GM12878 (cell line): ENCODE data around the gene ICA1L. TPM values are rescaled to one million over a fixed set of nuclear protein-coding genes. Genes with fewer than 3 reads are reported as not detected.

Source experiments
- ATAC-seq: fragments of 200-7000 bp; cut with Tn5 transposase; 3 replicates; pipeline ENCODE4 v1.9.1; 2020; ENCODE audit warnings: mild to moderate bottlenecking, moderate library complexity
- BruUV-seq: library from RNA; stranded (reverse); fragments of 400-500 nt; replicated peaks from 2 replicates; lab custom pipeline; 2021; lab: Mats Ljungman, UMichigan
- CTCF ChIA-PET: fragments of 300-600 bp; sonication (Branson Sonifier 250); formaldehyde crosslinking; extraction: SDS; loops from one replicate; lab custom pipeline; 2021; ENCODE audit warnings: inconsistent platforms; lab: Yijun Ruan, JAX
- POLR2A ChIA-PET: fragments of 350-600 bp; formaldehyde crosslinking; extraction: SDS; loops from one replicate; lab custom pipeline; 2021; ENCODE audit warnings: inconsistent platforms; lab: Charles Lee
- RAD21 ChIA-PET: fragments of 300-600 bp; sonication (Branson Sonifier 250); formaldehyde crosslinking; loops from one replicate; lab custom pipeline; 2023; ENCODE audit warnings: antibody characterized with exemption; ENCODE audit not compliant: unreplicated experiment; lab: Charles Lee
- SMC1A ChIA-PET: fragments of 300-600 bp; sonication (Branson Sonifier 250); formaldehyde crosslinking; loops from one replicate; lab custom pipeline; 2023; ENCODE audit not compliant: unreplicated experiment, uncharacterized antibody; lab: Charles Lee
- DNase-seq: peaks from one replicate; pipeline ENCODE4 v3.0.0-alpha.2; 2011; ENCODE audit warnings: low read depth, low spot score
- FAIRE-seq: peaks from 3 replicates; lab custom pipeline; 2011; peaks lifted over from hg19 to GRCh38; lab: Jason Lieb, UNC
- H2AFZ ChIP-seq: 2 replicates; pipeline ENCODE4 v1.6.0; 2011; ENCODE audit warnings: low read depth, low read length, control low read depth; ENCODE audit not compliant: control insufficient read depth
- H3K27ac ChIP-seq: 2 replicates; pipeline ENCODE4 v1.5.1; 2011; ENCODE audit warnings: control low read depth; ENCODE audit not compliant: control insufficient read depth, insufficient read depth
- H3K27me3 ChIP-seq, 2 experiments: replicated peaks in 1 of 2; 2 replicates each; pipeline versions ENCODE4 v1.6.0 to v1.6.1; 2011; ENCODE audit warnings: low read length in 1 of 2; ENCODE audit not compliant: control insufficient read depth in 2 of 2, insufficient read depth in 2 of 2
- H3K36me3 ChIP-seq, 2 experiments: 2 replicates each; pipeline ENCODE4 v1.5.1; 2011; ENCODE audit warnings: low read length in 1 of 2; ENCODE audit not compliant: control insufficient read depth in 2 of 2, insufficient read depth in 2 of 2
- H3K4me1 ChIP-seq: 2 replicates; pipeline ENCODE4 v1.6.1; 2011; ENCODE audit warnings: mild to moderate bottlenecking, low read length, moderate library complexity, mixed read lengths; ENCODE audit not compliant: control insufficient read depth, insufficient read depth
- H3K4me2 ChIP-seq: 2 replicates; pipeline ENCODE4 v1.6.0; 2011; ENCODE audit warnings: control low read depth; ENCODE audit not compliant: control insufficient read depth, insufficient read depth
- H3K4me3 ChIP-seq: fragments of 200-600 bp; sonication (generic); 2 replicates; pipeline ENCODE4 v1.5.1; 2016
- H3K79me2 ChIP-seq: 2 replicates; pipeline ENCODE4 v1.6.0; 2011; ENCODE audit warnings: low read length; ENCODE audit not compliant: control insufficient read depth, insufficient read depth
- H3K9ac ChIP-seq: 2 replicates; pipeline ENCODE4 v1.8.0; 2011; ENCODE audit warnings: low read length, control low read depth, mixed read lengths; ENCODE audit not compliant: control insufficient read depth, insufficient read depth
- H3K9me3 ChIP-seq: replicated peaks from 3 replicates; pipeline ENCODE4 v1.5.1; 2011; ENCODE audit warnings: mild to moderate bottlenecking, low read length; ENCODE audit not compliant: control insufficient read depth, insufficient read depth
- H4K20me1 ChIP-seq: 2 replicates; pipeline ENCODE4 v1.6.0; 2011; ENCODE audit not compliant: control insufficient read depth, insufficient read depth
- CHD1 ChIP-seq: IDR thresholded peaks from 2 replicates; pipeline ENCODE4 v1.6.1; 2012; ENCODE audit warnings: low read depth, low read length, improper control_type of control experiment
- EED ChIP-seq: sonication (generic); IDR thresholded peaks from 2 replicates; pipeline ENCODE4 v1.6.1; 2016; ENCODE audit warnings: antibody characterized with exemption, low read depth
- FOXK2 ChIP-seq: fragments of 450-650 bp; IDR thresholded peaks from 2 replicates; pipeline ENCODE4 v1.6.1; 2017; ENCODE audit warnings: mild to moderate bottlenecking, moderate library complexity
- POLR2AphosphoS5 ChIP-seq: IDR thresholded peaks from 2 replicates; pipeline ENCODE4 v1.6.1; 2011; ENCODE audit warnings: mild to moderate bottlenecking, low read length, inconsistent platforms
- RB1 ChIP-seq: fragments of 450-650 bp; formaldehyde crosslinking; IDR thresholded peaks from 2 replicates; pipeline ENCODE4 v1.6.1; 2017; ENCODE audit warnings: mild to moderate bottlenecking, borderline replicate concordance
- SMARCA5 ChIP-seq: fragments of 450-650 bp; IDR thresholded peaks from 2 replicates; pipeline ENCODE4 v1.6.1; 2017; ENCODE audit warnings: mild to moderate bottlenecking
- TARDBP ChIP-seq: IDR thresholded peaks from 2 replicates; pipeline ENCODE4 v1.6.1; 2016; ENCODE audit warnings: borderline replicate concordance
- in situ Hi-C: fragments of 300-500 bp; cut with MboI; formaldehyde crosslinking; loops from 9 replicates; pipeline ENCODE4 v1.14.3; 2018; ENCODE audit warnings: mixed read lengths
- intact Hi-C: fragments of 100-400 bp; cut with micrococcal nuclease; formaldehyde crosslinking; loops from one replicate; pipeline ENCODE4 v1.14.2; 2022; ENCODE audit not compliant: unreplicated experiment
- polyA plus RNA-seq, 11 experiments: library from polyadenylated mRNA; depleted of rRNA in 4 of 11; unstranded in 6 of 11; stranded (reverse) in 5 of 11; fragments of >200 nt; fragmentation: Nextera tagmentation in 4 of 11; fragmentation: Illumina TruSeq in 1 of 11; extraction: Ambion mirVana in 4 of 11; extraction: Trizol in 1 of 11; gene quantifications; 1 replicate in 1 of 11; 2 replicates in 10 of 11; pipeline versions ENCODE4 v1.2.1 to v1.2.3, GENCODE V29; 2011 to 2016; ENCODE audit warnings: inconsistent platforms in 2 of 11, missing spikeins in 2 of 11, low read depth in 1 of 11
- total RNA-seq, 4 experiments: library from RNA; depleted of rRNA in 3 of 4; stranded (reverse); fragments of >200 nt in 3 of 4; fragmentation: Illumina TruSeq in 1 of 4; extraction: Trizol in 1 of 4; gene quantifications; 2 replicates each; pipeline versions ENCODE4 v1.2.1 to v1.2.3, GENCODE V29; 2013 to 2021
- TF ChIP-seq, protein P1 (sequence below): fragments of 450-650 bp; formaldehyde crosslinking; IDR thresholded peaks from 2 replicates; pipeline ENCODE4 v1.4.0; 2022; ENCODE audit warnings: mild to moderate bottlenecking, moderate library complexity
- TF ChIP-seq, protein P2 (sequence below): fragments of 450-650 bp; IDR thresholded peaks from 2 replicates; pipeline ENCODE4 v1.6.1; 2017; ENCODE audit warnings: mild to moderate bottlenecking
- TF ChIP-seq, protein P3 (sequence below): fragments of 450-650 bp; IDR thresholded peaks from 2 replicates; pipeline ENCODE4 v1.6.1; 2017; ENCODE audit warnings: antibody characterized with exemption, mild to moderate bottlenecking, moderate library complexity

ICA1L gene
- total and polyA plus RNA-seq, 10 of the 15 experiments (the other 5 are each of a cell fraction or from before 2014, with no cell fraction given): 0.85 to 7.4 (median 3.6) TPM

DNA sequence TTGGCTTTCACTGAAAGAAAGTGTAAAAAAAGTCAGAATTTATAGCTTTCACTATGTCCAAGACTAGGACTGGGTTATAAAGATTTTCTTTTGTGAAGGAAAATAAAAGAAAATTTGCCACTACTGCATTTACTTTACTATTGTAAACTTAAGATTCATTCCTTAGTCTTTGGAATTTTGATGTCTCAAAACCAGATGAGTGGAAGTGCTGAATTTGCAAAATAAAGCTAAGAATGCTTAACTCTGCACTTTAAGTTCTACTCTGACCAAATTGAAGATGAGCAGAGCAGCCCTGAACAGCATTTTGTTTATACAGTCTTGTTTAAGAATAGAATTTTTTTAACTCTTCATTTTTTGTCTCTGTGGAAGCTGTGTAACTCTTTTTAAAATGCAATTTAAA lies 102.4 kb downstream of the ICA1L start:
- FAIRE-seq (no peak), ATAC-seq (no peak), DNase-seq (no peak)
- Histone ChIP-seq H4K20me1 (no peaks in the 10 kb centered on the region), H2AFZ (no peak overlapping the region), H3K4me2 (no peak overlapping the region), H3K79me2 (no peaks in the 10 kb centered on the region), H3K9me3 (no peaks in the 10 kb centered on the region), H3K27me3 (no peaks in the 10 kb centered on the region), H3K9ac (no peak overlapping the region), H3K36me3 (0 out of 4 replicates have a peak, but pooled peaks cover 0 to 3% of the 10 kb centered on the region in 2 experiments), H3K4me3 (no peak overlapping the region), H3K27ac (no peak overlapping the region), H3K4me1 (no peaks in the 10 kb centered on the region)
- CTCF ChIA-PET: interaction anchor here (1.2 to 1.3 kb wide), 2 partner anchors 31 to 180 kb away, joined by 3 to 5 read pairs; no protein-coding TSS in a partner anchor
- TF ChIP-seq POLR2AphosphoS5 (no peak), RB1 (no peak)
- TF ChIP-seq, protein P1, sequence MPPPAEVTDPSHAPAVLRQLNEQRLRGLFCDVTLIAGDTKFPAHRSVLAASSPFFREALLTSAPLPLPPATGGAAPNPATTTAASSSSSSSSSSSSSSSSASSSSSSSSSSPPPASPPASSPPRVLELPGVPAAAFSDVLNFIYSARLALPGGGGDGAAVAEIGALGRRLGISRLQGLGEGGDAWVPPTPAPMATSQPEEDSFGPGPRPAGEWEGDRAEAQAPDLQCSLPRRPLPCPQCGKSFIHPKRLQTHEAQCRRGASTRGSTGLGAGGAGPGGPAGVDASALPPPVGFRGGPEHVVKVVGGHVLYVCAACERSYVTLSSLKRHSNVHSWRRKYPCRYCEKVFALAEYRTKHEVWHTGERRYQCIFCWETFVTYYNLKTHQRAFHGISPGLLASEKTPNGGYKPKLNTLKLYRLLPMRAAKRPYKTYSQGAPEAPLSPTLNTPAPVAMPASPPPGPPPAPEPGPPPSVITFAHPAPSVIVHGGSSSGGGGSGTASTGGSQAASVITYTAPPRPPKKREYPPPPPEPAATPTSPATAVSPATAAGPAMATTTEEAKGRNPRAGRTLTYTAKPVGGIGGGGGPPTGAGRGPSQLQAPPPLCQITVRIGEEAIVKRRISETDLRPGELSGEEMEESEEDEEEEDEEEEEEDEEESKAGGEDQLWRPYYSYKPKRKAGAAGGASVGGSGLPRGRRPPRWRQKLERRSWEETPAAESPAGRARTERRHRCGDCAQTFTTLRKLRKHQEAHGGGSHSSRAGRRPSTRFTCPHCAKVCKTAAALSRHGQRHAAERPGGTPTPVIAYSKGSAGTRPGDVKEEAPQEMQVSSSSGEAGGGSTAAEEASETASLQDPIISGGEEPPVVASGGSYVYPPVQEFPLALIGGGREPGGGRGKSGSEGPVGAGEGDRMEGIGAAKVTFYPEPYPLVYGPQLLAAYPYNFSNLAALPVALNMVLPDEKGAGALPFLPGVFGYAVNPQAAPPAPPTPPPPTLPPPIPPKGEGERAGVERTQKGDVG: no peak
- in situ Hi-C loops: no loop called here
- BruUV-seq: no TSS peak
- POLR2A ChIA-PET: interaction anchor here (0.5 kb wide), 1 partner anchor 29 kb away, joined by 3 read pairs; no protein-coding TSS in a partner anchor
- RAD21 ChIA-PET: no interaction called here
- SMC1A ChIA-PET: interaction anchor here (1.4 to 1.5 kb wide), 2 partner anchors 135 to 181 kb away, joined by 3 to 4 read pairs; partner anchors contain the start of gene FAM117B
- intact Hi-C loops: no loop called here

DNA sequence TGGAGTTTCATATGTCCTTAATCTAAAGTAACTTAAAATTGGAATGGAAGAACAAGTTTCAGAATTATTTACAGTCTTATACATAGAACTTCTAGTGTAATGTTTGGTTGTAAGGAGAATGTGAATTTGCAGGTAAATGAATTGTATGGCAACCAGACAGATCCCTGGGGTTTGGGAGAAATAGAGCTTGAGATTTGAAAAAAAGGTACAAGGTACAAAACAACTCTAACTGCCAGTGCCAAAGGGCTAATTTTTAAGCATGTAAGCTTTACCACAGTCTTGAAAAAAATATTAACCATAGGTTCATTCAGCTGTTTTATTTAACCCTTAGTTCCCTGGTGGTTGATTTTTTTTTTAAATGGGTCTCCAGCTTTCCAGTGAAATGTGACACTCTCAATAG lies 103.3 kb downstream of the ICA1L start:
- no peak overlapping the region for H3K4me2 ChIP-seq
- RAD21 ChIA-PET: no interaction called here
- no peaks in the 10 kb centered on the region for H4K20me1 ChIP-seq
- H3K9ac ChIP-seq: no peak overlapping the region
- POLR2A ChIA-PET: interaction anchor here (0.6 kb wide), 2 partner anchors 9 to 194 kb away, joined by 3 to 5 read pairs; no protein-coding TSS in a partner anchor
- H3K4me1 ChIP-seq: no peaks in the 10 kb centered on the region
- H3K36me3 ChIP-seq: 0 out of 4 replicates have a peak, but pooled peaks cover 0 to 3% of the 10 kb centered on the region in 2 experiments
- CTCF ChIA-PET: interaction anchor here (0.9 to 1.3 kb wide), 3 partner anchors 9 to 179 kb away, joined by 3 to 5 read pairs (median 4); no protein-coding TSS in a partner anchor
- no peak overlapping the region for H3K4me3 ChIP-seq
- no peak overlapping the region for H3K27ac ChIP-seq
- in situ Hi-C loops: no loop called here
- no peak overlapping the region for H2AFZ ChIP-seq
- TSS peak; percentile 29 for BruUV-seq
- no peak for ATAC-seq
- intact Hi-C loops: no loop called here
- H3K79me2 ChIP-seq: no peaks in the 10 kb centered on the region
- DNase-seq: no peak
- SMC1A ChIA-PET: interaction anchor here (0.9 to 1.5 kb wide), 3 partner anchors 27 to 184 kb away, joined by 3 read pairs; partner anchors contain the start of gene FAM117B
- H3K27me3 ChIP-seq: no peaks in the 10 kb centered on the region
- H3K9me3 ChIP-seq: no peaks in the 10 kb centered on the region
- no peak for FAIRE-seq
- no peak for TF ChIP-seq CHD1
- TF ChIP-seq, protein P2, sequence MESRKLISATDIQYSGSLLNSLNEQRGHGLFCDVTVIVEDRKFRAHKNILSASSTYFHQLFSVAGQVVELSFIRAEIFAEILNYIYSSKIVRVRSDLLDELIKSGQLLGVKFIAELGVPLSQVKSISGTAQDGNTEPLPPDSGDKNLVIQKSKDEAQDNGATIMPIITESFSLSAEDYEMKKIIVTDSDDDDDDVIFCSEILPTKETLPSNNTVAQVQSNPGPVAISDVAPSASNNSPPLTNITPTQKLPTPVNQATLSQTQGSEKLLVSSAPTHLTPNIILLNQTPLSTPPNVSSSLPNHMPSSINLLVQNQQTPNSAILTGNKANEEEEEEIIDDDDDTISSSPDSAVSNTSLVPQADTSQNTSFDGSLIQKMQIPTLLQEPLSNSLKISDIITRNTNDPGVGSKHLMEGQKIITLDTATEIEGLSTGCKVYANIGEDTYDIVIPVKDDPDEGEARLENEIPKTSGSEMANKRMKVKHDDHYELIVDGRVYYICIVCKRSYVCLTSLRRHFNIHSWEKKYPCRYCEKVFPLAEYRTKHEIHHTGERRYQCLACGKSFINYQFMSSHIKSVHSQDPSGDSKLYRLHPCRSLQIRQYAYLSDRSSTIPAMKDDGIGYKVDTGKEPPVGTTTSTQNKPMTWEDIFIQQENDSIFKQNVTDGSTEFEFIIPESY: no peak
- no peak for TF ChIP-seq FOXK2
- TF ChIP-seq TARDBP: no peak
- TF ChIP-seq, protein P3, sequence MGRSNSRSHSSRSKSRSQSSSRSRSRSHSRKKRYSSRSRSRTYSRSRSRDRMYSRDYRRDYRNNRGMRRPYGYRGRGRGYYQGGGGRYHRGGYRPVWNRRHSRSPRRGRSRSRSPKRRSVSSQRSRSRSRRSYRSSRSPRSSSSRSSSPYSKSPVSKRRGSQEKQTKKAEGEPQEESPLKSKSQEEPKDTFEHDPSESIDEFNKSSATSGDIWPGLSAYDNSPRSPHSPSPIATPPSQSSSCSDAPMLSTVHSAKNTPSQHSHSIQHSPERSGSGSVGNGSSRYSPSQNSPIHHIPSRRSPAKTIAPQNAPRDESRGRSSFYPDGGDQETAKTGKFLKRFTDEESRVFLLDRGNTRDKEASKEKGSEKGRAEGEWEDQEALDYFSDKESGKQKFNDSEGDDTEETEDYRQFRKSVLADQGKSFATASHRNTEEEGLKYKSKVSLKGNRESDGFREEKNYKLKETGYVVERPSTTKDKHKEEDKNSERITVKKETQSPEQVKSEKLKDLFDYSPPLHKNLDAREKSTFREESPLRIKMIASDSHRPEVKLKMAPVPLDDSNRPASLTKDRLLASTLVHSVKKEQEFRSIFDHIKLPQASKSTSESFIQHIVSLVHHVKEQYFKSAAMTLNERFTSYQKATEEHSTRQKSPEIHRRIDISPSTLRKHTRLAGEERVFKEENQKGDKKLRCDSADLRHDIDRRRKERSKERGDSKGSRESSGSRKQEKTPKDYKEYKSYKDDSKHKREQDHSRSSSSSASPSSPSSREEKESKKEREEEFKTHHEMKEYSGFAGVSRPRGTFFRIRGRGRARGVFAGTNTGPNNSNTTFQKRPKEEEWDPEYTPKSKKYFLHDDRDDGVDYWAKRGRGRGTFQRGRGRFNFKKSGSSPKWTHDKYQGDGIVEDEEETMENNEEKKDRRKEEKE: no peak
- no peak for TF ChIP-seq SMARCA5
- no peak for TF ChIP-seq EED
